WTC11 (cell line): Measurements from ENCODE around the gene RABGGTA. TPM values are rescaled to one million over a fixed set of nuclear protein-coding genes. Genes with fewer than 3 reads are reported as not detected.

Experiments used
- ATF1 ChIP-seq: sonication (generic); formaldehyde crosslinking; IDR thresholded peaks from 2 replicates; pipeline ENCODE4 v1.8.1; 2023; ENCODE audit warnings: mild to moderate bottlenecking, moderate library complexity, missing genetic modification reagents
- ERG ChIP-seq: fragments of 250-450 bp; sonication (Bioruptor Pico); IDR thresholded peaks from 2 replicates; pipeline ENCODE4 v1.8.0; 2021; ENCODE audit warnings: mild to moderate bottlenecking
- FOXP1 ChIP-seq: sonication (generic); formaldehyde crosslinking; IDR thresholded peaks from 2 replicates; pipeline ENCODE4 v1.8.0; 2022; ENCODE audit warnings: missing genetic modification reagents, mild to moderate bottlenecking, moderate library complexity, borderline replicate concordance
- GABPB1 ChIP-seq: sonication (generic); formaldehyde crosslinking; IDR thresholded peaks from 2 replicates; pipeline ENCODE4 v1.8.1; 2023; ENCODE audit warnings: mild to moderate bottlenecking, missing genetic modification reagents
- GTF2I ChIP-seq: fragments of 250-450 bp; sonication (Bioruptor Pico); conservative IDR thresholded peaks from 2 replicates; pipeline ENCODE4 v1.4.0; 2021; ENCODE audit warnings: mild to moderate bottlenecking
- HMGXB4 ChIP-seq: sonication (generic); formaldehyde crosslinking; IDR thresholded peaks from 2 replicates; pipeline ENCODE4 v1.8.1; 2023; ENCODE audit warnings: mild to moderate bottlenecking, moderate library complexity, missing genetic modification reagents
- IRF1 ChIP-seq: sonication (generic); formaldehyde crosslinking; IDR thresholded peaks from 2 replicates; pipeline ENCODE4 v1.8.0; 2023; ENCODE audit warnings: missing genetic modification reagents
- IRF2 ChIP-seq: sonication (generic); formaldehyde crosslinking; IDR thresholded peaks from 2 replicates; pipeline ENCODE4 v1.8.0; 2022; ENCODE audit warnings: low read depth, missing genetic modification reagents, borderline replicate concordance
- KAT7 ChIP-seq: sonication (generic); formaldehyde crosslinking; IDR thresholded peaks from 2 replicates; pipeline ENCODE4 v1.8.1; 2023; ENCODE audit warnings: missing genetic modification reagents, mild to moderate bottlenecking, borderline replicate concordance
- MXD4 ChIP-seq: fragments of 250-450 bp; sonication (Bioruptor Pico); IDR thresholded peaks from 2 replicates; pipeline ENCODE4 v1.8.0; 2021; ENCODE audit warnings: mild to moderate bottlenecking, moderate library complexity, borderline replicate concordance
- NFATC4 ChIP-seq: fragments of 250-450 bp; sonication (Bioruptor Pico); IDR thresholded peaks from 2 replicates; pipeline ENCODE4 v1.9.0; 2021; ENCODE audit warnings: mild to moderate bottlenecking
- NR2C2 ChIP-seq: sonication (generic); formaldehyde crosslinking; IDR thresholded peaks from 2 replicates; pipeline ENCODE4 v1.8.0; 2022; ENCODE audit warnings: mild to moderate bottlenecking, missing genetic modification reagents
- OVOL2 ChIP-seq: fragments of 250-450 bp; sonication (Bioruptor Pico); IDR thresholded peaks from 2 replicates; pipeline ENCODE4 v1.9.0; 2021; ENCODE audit warnings: mild to moderate bottlenecking, borderline replicate concordance
- RELA ChIP-seq: sonication (generic); formaldehyde crosslinking; IDR thresholded peaks from 2 replicates; pipeline ENCODE4 v1.8.1; 2022; ENCODE audit warnings: missing genetic modification reagents, mild to moderate bottlenecking, borderline replicate concordance
- SMAD3 ChIP-seq: sonication (generic); formaldehyde crosslinking; IDR thresholded peaks from 2 replicates; pipeline ENCODE4 v1.8.0; 2022; ENCODE audit warnings: missing genetic modification reagents, mild to moderate bottlenecking, borderline replicate concordance
- SMAD4 ChIP-seq: sonication (generic); formaldehyde crosslinking; IDR thresholded peaks from 2 replicates; pipeline ENCODE4 v1.8.0; 2022; ENCODE audit warnings: mild to moderate bottlenecking, missing genetic modification reagents
- STAT6 ChIP-seq: sonication (generic); formaldehyde crosslinking; conservative IDR thresholded peaks from 2 replicates; pipeline ENCODE4 v1.8.1; 2023; ENCODE audit warnings: mild to moderate bottlenecking, low read depth, missing genetic modification reagents, moderate library complexity
- TCF7 ChIP-seq: sonication (generic); formaldehyde crosslinking; IDR thresholded peaks from 2 replicates; pipeline ENCODE4 v1.8.0; 2022; ENCODE audit warnings: mild to moderate bottlenecking, low read depth, missing genetic modification reagents, moderate library complexity
- USF1 ChIP-seq: sonication (generic); formaldehyde crosslinking; IDR thresholded peaks from 2 replicates; pipeline ENCODE4 v1.8.0; 2022; ENCODE audit warnings: mild to moderate bottlenecking, missing genetic modification reagents
- ZMAT4 ChIP-seq: fragments of 250-450 bp; sonication (Bioruptor Pico); IDR thresholded peaks from 2 replicates; pipeline ENCODE4 v1.9.0; 2021; ENCODE audit warnings: mild to moderate bottlenecking
- ZNF219 ChIP-seq: sonication (generic); formaldehyde crosslinking; IDR thresholded peaks from 2 replicates; pipeline ENCODE4 v1.8.0; 2023; ENCODE audit warnings: missing genetic modification reagents, mild to moderate bottlenecking, borderline replicate concordance
- ZNF416 ChIP-seq: fragments of 250-450 bp; sonication (Bioruptor Pico); IDR thresholded peaks from 2 replicates; pipeline ENCODE4 v1.9.0; 2021; ENCODE audit warnings: mild to moderate bottlenecking, inconsistent platforms
- ZNF512 ChIP-seq: sonication (generic); formaldehyde crosslinking; IDR thresholded peaks from 2 replicates; pipeline ENCODE4 v1.8.1; 2022; ENCODE audit warnings: missing genetic modification reagents, borderline replicate concordance
- total RNA-seq: library from RNA; stranded (reverse); gene quantifications from 3 replicates; pipeline ENCODE4 v1.2.3, GENCODE V29; 2021
- TF ChIP-seq, protein P1 (sequence below): sonication (generic); formaldehyde crosslinking; IDR thresholded peaks from 2 replicates; pipeline ENCODE4 v1.8.1; 2023; ENCODE audit warnings: mild to moderate bottlenecking, missing genetic modification reagents, moderate library complexity
- TF ChIP-seq, protein P2 (sequence below): sonication (generic); formaldehyde crosslinking; conservative IDR thresholded peaks from 2 replicates; pipeline ENCODE4 v1.8.1; 2022; ENCODE audit warnings: mild to moderate bottlenecking, missing genetic modification reagents
- TF ChIP-seq, protein P3 (sequence below): sonication (generic); formaldehyde crosslinking; IDR thresholded peaks from 2 replicates; pipeline ENCODE4 v1.8.0; 2022; ENCODE audit warnings: mild to moderate bottlenecking, missing genetic modification reagents

The RABGGTA gene
- total RNA-seq, 1 experiment from 2014 or later: 27.1 TPM

GRCh38 chr14:24232645-24233537 lies 38.5 kb downstream of the RABGGTA start, which contains the start of gene GMPR2 (continued):
- no peak for TF ChIP-seq GTF2I (CRISPR knock-in tag)
- no peak for TF ChIP-seq MXD4 (CRISPR knock-in tag)
- TF ChIP-seq GABPB1 (CRISPR knock-in tag): peak; percentile 28; the same call in 1 of the 2 replicates
- TF ChIP-seq SMAD4 (CRISPR knock-in tag): no peak
- no peak for TF ChIP-seq ZNF512
- peak; percentile 52; the same call in 1 of the 2 replicates for TF ChIP-seq FOXP1 (CRISPR knock-in tag)
- TF ChIP-seq USF1 (CRISPR knock-in tag): no peak
- TF ChIP-seq NR2C2: no peak
- TF ChIP-seq ATF1: no peak
- TF ChIP-seq, protein P1, sequence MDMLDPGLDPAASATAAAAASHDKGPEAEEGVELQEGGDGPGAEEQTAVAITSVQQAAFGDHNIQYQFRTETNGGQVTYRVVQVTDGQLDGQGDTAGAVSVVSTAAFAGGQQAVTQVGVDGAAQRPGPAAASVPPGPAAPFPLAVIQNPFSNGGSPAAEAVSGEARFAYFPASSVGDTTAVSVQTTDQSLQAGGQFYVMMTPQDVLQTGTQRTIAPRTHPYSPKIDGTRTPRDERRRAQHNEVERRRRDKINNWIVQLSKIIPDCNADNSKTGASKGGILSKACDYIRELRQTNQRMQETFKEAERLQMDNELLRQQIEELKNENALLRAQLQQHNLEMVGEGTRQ (CRISPR knock-in tag): peak; percentile 5; the same call in 1 of the 2 replicates
- no peak for TF ChIP-seq STAT6
- no peak for TF ChIP-seq IRF2 (CRISPR knock-in tag)
- TF ChIP-seq HMGXB4 (CRISPR knock-in tag): no peak
- no peak for TF ChIP-seq NFATC4 (CRISPR knock-in tag)
- TF ChIP-seq SMAD3 (CRISPR knock-in tag): 0 out of 2 replicates have a peak, but pooled peaks have one; percentile 17
- TF ChIP-seq ZNF219 (CRISPR knock-in tag): no peak
- TF ChIP-seq ZNF416 (CRISPR knock-in tag): no peak
- no peak for TF ChIP-seq TCF7 (CRISPR knock-in tag)
- TF ChIP-seq, protein P2, sequence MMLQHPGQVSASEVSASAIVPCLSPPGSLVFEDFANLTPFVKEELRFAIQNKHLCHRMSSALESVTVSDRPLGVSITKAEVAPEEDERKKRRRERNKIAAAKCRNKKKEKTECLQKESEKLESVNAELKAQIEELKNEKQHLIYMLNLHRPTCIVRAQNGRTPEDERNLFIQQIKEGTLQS (CRISPR knock-in tag): no peak
- no peak for TF ChIP-seq RELA
- no peak for TF ChIP-seq IRF1 (CRISPR knock-in tag)
- no peak for TF ChIP-seq ZMAT4 (CRISPR knock-in tag)
- no peak for TF ChIP-seq OVOL2
- TF ChIP-seq ERG: no peak
- no peak for TF ChIP-seq KAT7 (CRISPR knock-in tag)
- TF ChIP-seq, protein P3, sequence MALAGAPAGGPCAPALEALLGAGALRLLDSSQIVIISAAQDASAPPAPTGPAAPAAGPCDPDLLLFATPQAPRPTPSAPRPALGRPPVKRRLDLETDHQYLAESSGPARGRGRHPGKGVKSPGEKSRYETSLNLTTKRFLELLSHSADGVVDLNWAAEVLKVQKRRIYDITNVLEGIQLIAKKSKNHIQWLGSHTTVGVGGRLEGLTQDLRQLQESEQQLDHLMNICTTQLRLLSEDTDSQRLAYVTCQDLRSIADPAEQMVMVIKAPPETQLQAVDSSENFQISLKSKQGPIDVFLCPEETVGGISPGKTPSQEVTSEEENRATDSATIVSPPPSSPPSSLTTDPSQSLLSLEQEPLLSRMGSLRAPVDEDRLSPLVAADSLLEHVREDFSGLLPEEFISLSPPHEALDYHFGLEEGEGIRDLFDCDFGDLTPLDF (CRISPR knock-in tag): no peak
